MM.1S (cell line): ENCODE measurements around the gene ARHGAP32.

ENCODE experiments used
- DNase-seq: peaks from one replicate; pipeline ENCODE4 v3.0.0-alpha.2; 2015
- H2AFZ ChIP-seq: fragments of 300-600 bp; sonication (generic); 2 replicates; pipeline ENCODE4 v1.6.0; 2016; ENCODE audit warnings: antibody characterized with exemption, low read length
- H3F3A ChIP-seq: fragments of 300-600 bp; sonication (generic); 2 replicates; pipeline ENCODE4 v1.6.1; 2016; ENCODE audit warnings: mild to moderate bottlenecking, antibody characterized with exemption, low read length, moderate library complexity, mixed read lengths; ENCODE audit not compliant: insufficient read depth
- H3K27ac ChIP-seq: fragments of 300-600 bp; sonication (generic); 2 replicates; pipeline ENCODE4 v1.5.1; 2016; ENCODE audit warnings: mild to moderate bottlenecking, low read length
- H3K27me3 ChIP-seq: fragments of 300-600 bp; sonication (generic); replicated peaks from 2 replicates; pipeline ENCODE4 v1.6.0; 2016; ENCODE audit warnings: low read length; ENCODE audit not compliant: insufficient read depth
- H3K36me3 ChIP-seq: fragments of 300-600 bp; sonication (generic); replicated peaks from 2 replicates; pipeline ENCODE4 v1.6.1; 2016; ENCODE audit warnings: mild to moderate bottlenecking, low read length, mixed read lengths; ENCODE audit not compliant: insufficient read depth
- H3K4me1 ChIP-seq: fragments of 300-600 bp; sonication (generic); 2 replicates; pipeline ENCODE4 v1.6.1; 2016; ENCODE audit warnings: low read length, mixed read lengths
- H3K4me2 ChIP-seq: fragments of 300-600 bp; sonication (generic); 2 replicates; pipeline ENCODE4 v1.6.0; 2016; ENCODE audit warnings: low read depth, low read length
- H3K4me3 ChIP-seq: fragments of 300-600 bp; sonication (generic); 2 replicates; pipeline ENCODE4 v1.5.1; 2016; ENCODE audit warnings: low read length, mixed read lengths
- H3K79me2 ChIP-seq: fragments of 300-600 bp; sonication (generic); 2 replicates; pipeline ENCODE4 v1.6.1; 2016; ENCODE audit warnings: mixed run types, low read length, mixed read lengths
- H3K9ac ChIP-seq: fragments of 300-600 bp; sonication (generic); 2 replicates; pipeline ENCODE4 v1.6.1; 2016; ENCODE audit warnings: low read length, mixed read lengths
- H3K9me2 ChIP-seq: fragments of 300-600 bp; sonication (generic); replicated peaks from 2 replicates; pipeline ENCODE4 v1.6.1; 2016; ENCODE audit warnings: mild to moderate bottlenecking, low read length, mixed read lengths; ENCODE audit not compliant: insufficient read depth
- H3K9me3 ChIP-seq: fragments of 300-600 bp; sonication (generic); replicated peaks from 2 replicates; pipeline ENCODE4 v1.6.1; 2016; ENCODE audit warnings: mild to moderate bottlenecking, low read length, mixed read lengths; ENCODE audit not compliant: insufficient read depth
- H4K20me1 ChIP-seq: fragments of 300-600 bp; sonication (generic); 2 replicates; pipeline ENCODE4 v1.6.1; 2016; ENCODE audit warnings: mild to moderate bottlenecking, low read length, moderate library complexity, mixed read lengths; ENCODE audit not compliant: insufficient read depth
- EZH2 ChIP-seq: fragments of 300-600 bp; sonication (generic); optimal IDR thresholded peaks from 2 replicates; pipeline ENCODE3; 2017; ENCODE audit warnings: low read depth, mild to moderate bottlenecking, antibody characterized with exemption, low read length, mixed read lengths
- EZH2phosphoT487 ChIP-seq: fragments of 300-600 bp; sonication (generic); IDR thresholded peaks from 2 replicates; pipeline ENCODE4 v1.6.1; 2018; ENCODE audit warnings: antibody characterized with exemption, low read length
- TF ChIP-seq, protein P1 (sequence below): fragments of 300-600 bp; sonication (generic); IDR thresholded peaks from 2 replicates; pipeline ENCODE4 v1.5.1; 2016; ENCODE audit warnings: antibody characterized with exemption, low read length, mixed read lengths

Gene ARHGAP32

DNA sequence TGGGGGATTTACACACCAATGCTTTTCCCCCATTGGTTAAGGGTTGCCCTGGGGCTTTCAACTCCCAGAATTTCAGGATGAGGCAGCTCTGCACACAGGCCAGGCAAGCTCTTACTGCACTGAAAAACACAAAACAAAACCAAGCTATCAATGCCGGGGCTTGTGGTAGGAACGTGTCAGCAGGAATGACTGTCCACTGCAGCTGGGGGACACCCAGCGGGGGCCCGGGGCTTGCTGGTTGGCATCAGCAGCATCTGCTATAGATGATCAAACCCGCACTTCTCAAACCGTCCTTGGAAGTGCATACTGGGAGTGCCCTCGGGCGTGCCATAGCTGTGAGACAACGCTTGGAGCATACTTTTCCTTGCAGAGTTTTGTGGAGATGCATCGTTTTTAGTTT is 257.2 kb downstream of the ARHGAP32 start:
- H3K9me2 ChIP-seq: no peaks in the 10 kb centered on the region
- no peaks in the 10 kb centered on the region for H3K9me3 ChIP-seq
- TF ChIP-seq EZH2 (no peak), EZH2phosphoT487 (no peak)
- TF ChIP-seq, protein P1, sequence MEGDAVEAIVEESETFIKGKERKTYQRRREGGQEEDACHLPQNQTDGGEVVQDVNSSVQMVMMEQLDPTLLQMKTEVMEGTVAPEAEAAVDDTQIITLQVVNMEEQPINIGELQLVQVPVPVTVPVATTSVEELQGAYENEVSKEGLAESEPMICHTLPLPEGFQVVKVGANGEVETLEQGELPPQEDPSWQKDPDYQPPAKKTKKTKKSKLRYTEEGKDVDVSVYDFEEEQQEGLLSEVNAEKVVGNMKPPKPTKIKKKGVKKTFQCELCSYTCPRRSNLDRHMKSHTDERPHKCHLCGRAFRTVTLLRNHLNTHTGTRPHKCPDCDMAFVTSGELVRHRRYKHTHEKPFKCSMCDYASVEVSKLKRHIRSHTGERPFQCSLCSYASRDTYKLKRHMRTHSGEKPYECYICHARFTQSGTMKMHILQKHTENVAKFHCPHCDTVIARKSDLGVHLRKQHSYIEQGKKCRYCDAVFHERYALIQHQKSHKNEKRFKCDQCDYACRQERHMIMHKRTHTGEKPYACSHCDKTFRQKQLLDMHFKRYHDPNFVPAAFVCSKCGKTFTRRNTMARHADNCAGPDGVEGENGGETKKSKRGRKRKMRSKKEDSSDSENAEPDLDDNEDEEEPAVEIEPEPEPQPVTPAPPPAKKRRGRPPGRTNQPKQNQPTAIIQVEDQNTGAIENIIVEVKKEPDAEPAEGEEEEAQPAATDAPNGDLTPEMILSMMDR: no peak

DNA sequence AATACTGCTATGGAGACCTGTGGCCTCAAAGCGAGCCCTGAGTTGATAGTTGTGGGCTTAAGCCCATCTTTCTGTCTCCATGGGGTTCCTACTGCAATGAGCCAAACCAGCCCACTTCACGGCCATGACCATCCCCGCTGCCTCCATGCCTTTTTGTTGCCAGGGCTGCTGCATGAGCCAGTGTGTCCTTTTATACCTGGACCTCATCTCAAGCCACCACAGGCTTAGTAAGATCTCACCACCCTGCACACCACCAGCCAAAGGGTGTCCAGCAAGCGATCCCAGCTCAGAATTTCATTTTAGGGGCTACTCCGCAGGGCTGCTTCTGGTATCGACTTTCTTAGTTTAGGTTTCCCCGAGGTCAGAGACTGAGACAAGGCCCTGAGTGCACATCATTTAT is 257.8 kb downstream of the ARHGAP32 start:
- no peak overlapping the region for H3K4me3 ChIP-seq
- no peak overlapping the region for H2AFZ ChIP-seq
- no peaks in the 10 kb centered on the region for H3K27me3 ChIP-seq
- H3F3A ChIP-seq: no peaks in the 10 kb centered on the region
- no peaks in the 10 kb centered on the region for H3K9me2 ChIP-seq
- H3K4me1 ChIP-seq: peaks cover 4% of the 10 kb centered on the region
- no peaks in the 10 kb centered on the region for H3K9me3 ChIP-seq
- H3K27ac ChIP-seq: no peak overlapping the region
- no peaks in the 10 kb centered on the region for H3K36me3 ChIP-seq
- H4K20me1 ChIP-seq: no peaks in the 10 kb centered on the region
- no peak overlapping the region for H3K4me2 ChIP-seq
- H3K9ac ChIP-seq: no peak overlapping the region
- no peaks in the 10 kb centered on the region for H3K79me2 ChIP-seq
- TF ChIP-seq, protein P1: no peak
- no peak for DNase-seq

More for the DNA sequence above, 257.2 kb downstream of the ARHGAP32 start:
- no peaks in the 10 kb centered on the region; the same call in 1 of the 2 replicates for H3K27me3 ChIP-seq
- H3K4me3 ChIP-seq: no peak overlapping the region
- H2AFZ ChIP-seq: no peak overlapping the region
- H3K9ac ChIP-seq: no peak overlapping the region
- H3K4me2 ChIP-seq: no peak overlapping the region
- no peak for DNase-seq
- no peaks in the 10 kb centered on the region for H3K36me3 ChIP-seq
- H3K79me2 ChIP-seq: no peaks in the 10 kb centered on the region
- H4K20me1 ChIP-seq: no peaks in the 10 kb centered on the region
- no peak overlapping the region for H3K27ac ChIP-seq
- H3K4me1 ChIP-seq: no peaks in the 10 kb centered on the region
- H3F3A ChIP-seq: no peaks in the 10 kb centered on the region

DNA sequence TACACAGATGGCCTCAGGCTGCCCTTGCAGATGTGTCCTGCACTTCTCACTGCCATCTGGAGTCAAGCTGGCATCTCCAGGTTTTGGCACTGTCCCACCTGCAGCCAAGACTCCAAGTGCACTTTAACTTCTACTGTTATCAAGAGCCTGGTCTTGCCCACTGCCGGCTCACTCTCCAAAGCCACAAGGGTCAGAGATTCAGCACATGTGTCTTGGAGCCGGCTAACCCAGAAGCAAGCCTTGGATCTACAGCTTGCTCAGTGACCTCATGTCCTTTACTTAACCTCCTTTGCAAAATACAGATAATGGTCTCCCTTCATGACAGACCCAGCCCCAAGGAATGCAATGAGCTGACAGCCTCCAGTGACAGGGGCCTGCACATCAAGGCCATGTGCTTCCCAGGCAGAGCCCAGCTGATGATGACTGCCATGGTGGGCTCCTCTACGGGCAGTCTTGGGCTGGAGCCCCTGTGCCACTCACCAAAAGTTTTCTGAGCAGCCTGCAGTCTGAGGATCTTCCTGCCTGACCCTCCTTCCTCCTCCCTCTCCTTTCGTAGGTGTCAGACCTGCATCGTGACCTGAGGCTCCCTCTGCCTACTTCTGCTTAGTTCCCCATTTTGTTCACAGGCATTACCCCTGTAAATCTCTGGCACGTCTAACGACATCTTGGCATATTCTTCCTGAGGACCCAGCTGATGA is 258.5 kb downstream of the ARHGAP32 start:
- Histone ChIP-seq H3F3A (peaks cover 2% of the 10 kb centered on the region), H3K9ac (no peak overlapping the region), H3K9me3 (no peaks in the 10 kb centered on the region), H3K79me2 (no peaks in the 10 kb centered on the region), H3K9me2 (no peaks in the 10 kb centered on the region), H2AFZ (no peak overlapping the region), H3K4me1 (peaks cover 10% of the 10 kb centered on the region), H3K4me3 (no peak overlapping the region), H3K36me3 (no peaks in the 10 kb centered on the region), H3K4me2 (no peak overlapping the region), H3K27me3 (no peaks in the 10 kb centered on the region), H3K27ac (no peak overlapping the region), H4K20me1 (no peaks in the 10 kb centered on the region)
- TF ChIP-seq EZH2 (no peak), EZH2phosphoT487 (no peak)
- TF ChIP-seq, protein P1: no peak
- DNase-seq: no peak
